Prostate gland (tissue), 2 donors: Measurements from ENCODE around the gene ZNF665. TPM values are rescaled to one million over a fixed set of nuclear protein-coding genes. Genes with fewer than 3 reads are reported as not detected.
"Not testable (repeated sequence)": the region's sequence is repeated elsewhere in the genome, so short reads cannot be mapped to it uniquely, and the experiment has no call there.

Source experiments
- DNase-seq: peaks from one replicate; pipeline ENCODE4 v3.0.0-alpha.2; 2019; ENCODE audit warnings: low spot score
- H3K27ac ChIP-seq, 2 donors: fragments of 200-600 bp; sonication (generic); 2 replicates each; pipeline ENCODE4 v1.5.1; 2017 to 2019
- H3K27me3 ChIP-seq: fragments of 200-600 bp; sonication (generic); replicated peaks from 2 replicates; pipeline ENCODE4 v1.5.1; 2019; ENCODE audit not compliant: insufficient read depth
- H3K36me3 ChIP-seq, 2 donors: fragments of 200-600 bp; sonication (generic); 1 replicate in 1 of 2; 2 replicates in 1 of 2; pipeline versions ENCODE4 v1.5.1 to v1.8.1; 2017 to 2019
- H3K4me1 ChIP-seq: fragments of 200-600 bp; sonication (generic); replicated peaks from 2 replicates; pipeline ENCODE4 v1.5.1; 2019
- H3K4me3 ChIP-seq, 2 donors: fragments of 200-600 bp; sonication (generic); 2 replicates each; pipeline ENCODE4 v1.5.1; 2017 to 2019
- H3K9me3 ChIP-seq: fragments of 200-600 bp; sonication (generic); 2 replicates; pipeline ENCODE4 v1.5.1; 2017
- POLR2A ChIP-seq: fragments of 450-650 bp; IDR thresholded peaks from one replicate; pipeline ENCODE4 v1.6.1; 2016; ENCODE audit warnings: antibody characterized with exemption, mild to moderate bottlenecking
- POLR2AphosphoS5 ChIP-seq: sonication (generic); formaldehyde crosslinking; IDR thresholded peaks from one replicate; pipeline ENCODE4 v1.6.1; 2017; ENCODE audit warnings: antibody characterized with exemption
- WGBS: methylation state at CpG from one replicate; pipeline ENCODE4 v1.1.5; 2018; 5-methylcytosine and 5-hydroxymethylcytosine counted together
- intact Hi-C: fragments of 100-400 bp; cut with DNase I; formaldehyde crosslinking; loops from one replicate; pipeline ENCODE4 v1.14.2; 2022
- total RNA-seq, 2 donors: library from RNA; depleted of rRNA; stranded (reverse); fragments of >200 nt; gene quantifications; one replicate each; pipeline ENCODE4 v1.1.0, GENCODE V29; 2016
- TF ChIP-seq, protein P1 (sequence below), 4 experiments: fragments of 200-600 bp in 2 of 4; fragments of 450-650 bp in 2 of 4; sonication (generic) in 2 of 4; IDR thresholded peaks; 1 replicate in 3 of 4; 2 replicates in 1 of 4; pipeline ENCODE4 v1.5.1; 2016 to 2019; ENCODE audit warnings: antibody characterized with exemption in 4 of 4, mild to moderate bottlenecking in 2 of 4, moderate library complexity in 2 of 4

ZNF665 gene
- total RNA-seq, 2 donors from 2014 or later: 4.7 to 26.1 TPM

- no peak overlapping the region for H3K27ac ChIP-seq
- no peak for DNase-seq
- no peaks in the 10 kb centered on the region for H3K9me3 ChIP-seq
- peaks cover 4% of the 10 kb centered on the region for H3K4me1 ChIP-seq
- H3K4me3 ChIP-seq: no peak overlapping the region
- TF ChIP-seq POLR2AphosphoS5: no peak
- TF ChIP-seq, protein P1, sequence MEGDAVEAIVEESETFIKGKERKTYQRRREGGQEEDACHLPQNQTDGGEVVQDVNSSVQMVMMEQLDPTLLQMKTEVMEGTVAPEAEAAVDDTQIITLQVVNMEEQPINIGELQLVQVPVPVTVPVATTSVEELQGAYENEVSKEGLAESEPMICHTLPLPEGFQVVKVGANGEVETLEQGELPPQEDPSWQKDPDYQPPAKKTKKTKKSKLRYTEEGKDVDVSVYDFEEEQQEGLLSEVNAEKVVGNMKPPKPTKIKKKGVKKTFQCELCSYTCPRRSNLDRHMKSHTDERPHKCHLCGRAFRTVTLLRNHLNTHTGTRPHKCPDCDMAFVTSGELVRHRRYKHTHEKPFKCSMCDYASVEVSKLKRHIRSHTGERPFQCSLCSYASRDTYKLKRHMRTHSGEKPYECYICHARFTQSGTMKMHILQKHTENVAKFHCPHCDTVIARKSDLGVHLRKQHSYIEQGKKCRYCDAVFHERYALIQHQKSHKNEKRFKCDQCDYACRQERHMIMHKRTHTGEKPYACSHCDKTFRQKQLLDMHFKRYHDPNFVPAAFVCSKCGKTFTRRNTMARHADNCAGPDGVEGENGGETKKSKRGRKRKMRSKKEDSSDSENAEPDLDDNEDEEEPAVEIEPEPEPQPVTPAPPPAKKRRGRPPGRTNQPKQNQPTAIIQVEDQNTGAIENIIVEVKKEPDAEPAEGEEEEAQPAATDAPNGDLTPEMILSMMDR (IDR thresholded peaks at IDR 0.05): no peak
- no peak for TF ChIP-seq POLR2A
- 75% methylated on average over 4 of the region's 4 CpGs for WGBS
- H3K36me3 ChIP-seq: no peaks in the 10 kb centered on the region
- intact Hi-C loops: no loop called here
- H3K27me3 ChIP-seq: no peaks in the 10 kb centered on the region
Measured at GRCh38 chr19:53131085-53131590, 62.0 kb downstream of the ZNF665 start.

- no peaks in the 10 kb centered on the region for H3K27me3 ChIP-seq
- peak; percentile 24 for DNase-seq
- no peaks in the 10 kb centered on the region for H3K36me3 ChIP-seq
- H3K27ac ChIP-seq: no peak overlapping the region
- intact Hi-C loops: no loop called here
- no peaks in the 10 kb centered on the region for H3K9me3 ChIP-seq
- WGBS: 43% methylated on average over 7 of the region's 7 CpGs
- no peak overlapping the region for H3K4me3 ChIP-seq
- TF ChIP-seq, protein P1 (IDR thresholded peaks at IDR 0.05): no peak
- TF ChIP-seq POLR2AphosphoS5 (peak; percentile 12), POLR2A (no peak)
- H3K4me1 ChIP-seq: peaks cover 4% of the 10 kb centered on the region
Measured at GRCh38 chr19:53130506-53130905, 62.7 kb downstream of the ZNF665 start.

- 86% methylated on average over 9 of the region's 15 CpGs for WGBS
- intact Hi-C loops, H3K36me3 ChIP-seq, DNase-seq, H3K27me3 ChIP-seq, H3K27ac ChIP-seq, H3K4me1 ChIP-seq, H3K9me3 ChIP-seq, H3K4me3 ChIP-seq: not testable (repeated sequence)
Measured at GRCh38 chr19:53126733-53127526, 66.2 kb downstream of the ZNF665 start.

GRCh38 chr19:53123400-53123799 lies 69.8 kb downstream of the ZNF665 start:
- 80% methylated on average over 7 of the region's 7 CpGs for WGBS
- no peak for TF ChIP-seq POLR2A
- no peak for TF ChIP-seq POLR2AphosphoS5
- TF ChIP-seq, protein P1 (IDR thresholded peaks at IDR 0.05): no peak
- Histone ChIP-seq H3K9me3 (no peaks in the 10 kb centered on the region), H3K36me3 (no peaks in the 10 kb centered on the region), H3K27ac (no peak overlapping the region), H3K4me1 (no peaks in the 10 kb centered on the region), H3K27me3 (no peaks in the 10 kb centered on the region), H3K4me3 (no peak overlapping the region)
- no peak for DNase-seq
- intact Hi-C loops: no loop called here

Other genes with a start within 250 kb of the ZNF665 start
- gene ZNF816, start 230.5 kb downstream of the ZNF665 start, total RNA-seq: 10 to 100 TPM; 15.8 to 31.8 TPM
- under 1 TPM in 1 of 2 donors, not detected in 1; 0.40 TPM for gene ERVV-1, start 179.4 kb downstream of the ZNF665 start, total RNA-seq
- gene ERVV-2, start 148.6 kb downstream of the ZNF665 start, total RNA-seq: not detected
- gene ZNF160, start 89.9 kb downstream of the ZNF665 start, total RNA-seq: 10 to 100 TPM; 26.0 to 93.4 TPM
- gene ZNF415, start 60.4 kb downstream of the ZNF665 start, total RNA-seq: 10 to 100 TPM; 13.7 to 22.8 TPM
- gene ZNF347, start 34.3 kb downstream of the ZNF665 start, total RNA-seq: 10 to 100 TPM in 1 of 2 donors, 1 to 10 TPM in 1; 9.3 to 14.4 TPM
- 10 to 100 TPM; 28.1 to 35.8 TPM for gene ZNF677, start 61.5 kb upstream of the ZNF665 start, total RNA-seq
- gene VN1R2, start 64.9 kb upstream of the ZNF665 start, total RNA-seq: 1 to 10 TPM in 1 of 2 donors, not detected in 1; 1.2 TPM
- gene VN1R4, start 74.4 kb upstream of the ZNF665 start, total RNA-seq: not detected
- gene ZNF845, start 140.4 kb upstream of the ZNF665 start, total RNA-seq: 1 to 10 TPM; 6.5 to 7.8 TPM
- 10 to 100 TPM in 1 of 2 donors, 1 to 10 TPM in 1; 7.8 to 20.4 TPM for gene ZNF525, start 172.3 kb upstream of the ZNF665 start, total RNA-seq
- 10 to 100 TPM; 12.5 to 23.0 TPM for gene ZNF765, start 201.8 kb upstream of the ZNF665 start, total RNA-seq
- 10 to 100 TPM; 48.3 to 51.7 TPM for gene ZNF761, start 238.6 kb upstream of the ZNF665 start, total RNA-seq